Measurements from ENCODE around the gene TENM4. TPM values are rescaled to one million over a fixed set of nuclear protein-coding genes. Genes with fewer than 3 reads are reported as not detected.

The TENM4 gene
- total RNA-seq, 2 experiments from 2014 or later = not detected

- no peak for DNase-seq (ENCODE audit: low spot score)
- Histone ChIP-seq H3K4me1 (ENCODE audit: insufficient read depth, low read length, poor library complexity, severe bottlenecking) (no peaks in the 10 kb centered on the region), H3K36me3 (ENCODE audit: insufficient read depth, low read length) (no peaks in the 10 kb centered on the region), H3K9me2 (ENCODE audit: insufficient read depth, low read length) (no peaks in the 10 kb centered on the region), H3K9me3 (ENCODE audit: low read length) (no peaks in the 10 kb centered on the region), H4K20me1 (ENCODE audit: insufficient read depth, low read length) (no peaks in the 10 kb centered on the region), H2AFZ (ENCODE audit: low read length) (no peak overlapping the region), H3K79me2 (ENCODE audit: insufficient read depth, low read depth, low read length) (no peaks in the 10 kb centered on the region), H3K27ac (ENCODE audit: low read depth, low read length, poor library complexity, severe bottlenecking) (no peak overlapping the region), H3K4me3 (ENCODE audit: low read depth, low read length, poor library complexity, severe bottlenecking) (no peak overlapping the region), H3K4me2 (ENCODE audit: low read length) (no peak overlapping the region)
- TF ChIP-seq EZH2phosphoT487 (IDR thresholded peaks at IDR 0.05; ENCODE audit: borderline replicate concordance, low read depth, low read length) = no peak
- TF ChIP-seq CTCF (conservative IDR thresholded peaks at IDR 0.05; ENCODE audit: low read length) = no peak
- ChIA-PET POLR2A (interaction anchor here (0.6 kb wide), 1 partner anchor 987 kb away, joined by 4 read pairs; no protein-coding TSS in a partner anchor), CTCF (ENCODE audit: unreplicated experiment) (no interaction called here)
- intact Hi-C loops (cut with micrococcal nuclease; ENCODE audit: unreplicated experiment) = no loop called here
- BruUV-seq (replicated peaks) = no TSS peak
These were observed 111.3 kb downstream of the TENM4 start for GRCh38 chr11:79329561-79329960.

- TF ChIP-seq CTCF (conservative IDR thresholded peaks at IDR 0.05; ENCODE audit: low read length) (no peak), EZH2phosphoT487 (IDR thresholded peaks at IDR 0.05; ENCODE audit: borderline replicate concordance, low read depth, low read length) (no peak)
- Histone ChIP-seq H3K79me2 (ENCODE audit: insufficient read depth, low read depth, low read length) (no peaks in the 10 kb centered on the region), H3K27ac (ENCODE audit: low read depth, low read length, poor library complexity, severe bottlenecking) (no peak overlapping the region), H3K4me3 (ENCODE audit: low read depth, low read length, poor library complexity, severe bottlenecking) (no peak overlapping the region), H3K9me2 (ENCODE audit: insufficient read depth, low read length) (no peaks in the 10 kb centered on the region), H3K9me3 (ENCODE audit: low read length) (no peaks in the 10 kb centered on the region), H3K4me2 (ENCODE audit: low read length) (no peak overlapping the region), H3K36me3 (ENCODE audit: insufficient read depth, low read length) (no peaks in the 10 kb centered on the region), H3K4me1 (ENCODE audit: insufficient read depth, low read length, poor library complexity, severe bottlenecking) (no peaks in the 10 kb centered on the region), H4K20me1 (ENCODE audit: insufficient read depth, low read length) (no peaks in the 10 kb centered on the region), H2AFZ (ENCODE audit: low read length) (no peak overlapping the region)
- intact Hi-C loops (cut with micrococcal nuclease; ENCODE audit: unreplicated experiment) = no loop called here
- ChIA-PET CTCF (ENCODE audit: unreplicated experiment) (no interaction called here), POLR2A (interaction anchor here (0.6 to 1.0 kb wide), 2 partner anchors 15 to 122 kb away, joined by 3 read pairs; no protein-coding TSS in a partner anchor)
- no TSS peak for BruUV-seq (replicated peaks)
- DNase-seq (ENCODE audit: low spot score) = no peak
These were observed 112.4 kb downstream of the TENM4 start for GRCh38 chr11:79328402-79328801.

GRCh38 chr11:79325851-79326250, 115.0 kb downstream of the TENM4 start:
- CTCF ChIA-PET (ENCODE audit: unreplicated experiment) = no interaction called here

More at GRCh38 chr11:79325851-79326250, 115.0 kb downstream of the TENM4 start:
- Histone ChIP-seq H3K9me2 (ENCODE audit: insufficient read depth, low read length) (no peaks in the 10 kb centered on the region), H2AFZ (ENCODE audit: low read length) (no peak overlapping the region), H3K27ac (ENCODE audit: low read depth, low read length, poor library complexity, severe bottlenecking) (no peak overlapping the region), H3K36me3 (ENCODE audit: insufficient read depth, low read length) (no peaks in the 10 kb centered on the region), H4K20me1 (ENCODE audit: insufficient read depth, low read length) (no peaks in the 10 kb centered on the region), H3K4me3 (ENCODE audit: low read depth, low read length, poor library complexity, severe bottlenecking) (no peak overlapping the region), H3K4me1 (ENCODE audit: insufficient read depth, low read length, poor library complexity, severe bottlenecking) (no peaks in the 10 kb centered on the region), H3K9me3 (ENCODE audit: low read length) (no peaks in the 10 kb centered on the region), H3K79me2 (ENCODE audit: insufficient read depth, low read depth, low read length) (no peaks in the 10 kb centered on the region), H3K4me2 (ENCODE audit: low read length) (no peak overlapping the region)
- TF ChIP-seq CTCF (conservative IDR thresholded peaks at IDR 0.05; ENCODE audit: low read length) (no peak), EZH2phosphoT487 (IDR thresholded peaks at IDR 0.05; ENCODE audit: borderline replicate concordance, low read depth, low read length) (no peak)
- POLR2A ChIA-PET = no interaction called here
- BruUV-seq (replicated peaks) = no TSS peak
- DNase-seq (ENCODE audit: low spot score) = no peak
- intact Hi-C loops (cut with micrococcal nuclease; ENCODE audit: unreplicated experiment) = no loop called here
